Stimulated activated CD8-positive, alpha-beta memory T cell treated with anti-CD3 and anti-CD28 coated beads, Interleukin-7, amount 100 ng/mL, for 4 hours (primary cell): Measurements from ENCODE around the gene DNAH9.

Source experiments
- DNase-seq, 2 donors: peaks; one replicate each; pipeline ENCODE4 v3.0.0-alpha.2; 2020; ENCODE audit warnings: low read depth in 2 of 2

The DNAH9 gene

GRCh38 chr17:11744696-11745095 is 146.4 kb downstream of the DNAH9 start:
- no peak for DNase-seq

DNA sequence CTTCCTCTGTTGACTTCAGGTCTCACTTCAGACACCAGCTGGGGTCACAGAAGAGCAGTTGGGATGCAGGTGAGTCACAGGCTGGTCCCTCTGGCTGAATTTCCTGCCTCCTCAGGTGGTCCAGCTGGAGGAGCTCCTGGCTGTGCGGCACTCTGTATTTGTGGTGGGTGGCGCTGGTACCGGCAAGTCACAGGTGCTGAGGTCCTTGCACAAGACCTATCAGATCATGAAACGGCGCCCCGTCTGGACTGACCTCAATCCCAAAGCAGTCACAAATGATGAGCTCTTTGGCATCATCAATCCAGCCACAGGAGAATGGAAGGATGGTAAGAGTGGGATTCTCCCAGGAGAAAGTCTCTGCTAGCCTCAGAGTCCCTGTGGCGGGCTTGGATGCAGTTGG is 149.2 kb downstream of the DNAH9 start:
- no peak for DNase-seq

DNA sequence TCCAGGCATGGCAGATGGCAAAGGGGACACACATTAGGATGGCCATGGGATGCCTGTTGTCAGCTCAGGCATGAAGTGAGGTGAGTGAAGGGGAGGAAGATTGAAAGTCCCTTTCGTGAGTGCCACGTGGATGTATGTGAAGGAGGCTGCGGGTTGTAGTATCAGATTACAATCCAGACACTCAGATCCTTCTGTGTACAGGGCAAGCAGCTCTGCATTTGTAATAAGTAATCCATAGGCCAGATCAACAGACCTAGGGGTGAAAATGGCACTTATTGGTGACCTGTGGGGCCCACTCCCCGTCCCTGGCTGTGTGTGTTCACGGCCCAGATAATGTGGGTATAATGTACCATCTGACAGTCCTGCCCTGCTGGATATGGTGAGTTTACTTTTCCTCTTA is 159.5 kb downstream of the DNAH9 start:
- DNase-seq: no peak

GRCh38 chr17:11768106-11768505 is 169.8 kb downstream of the DNAH9 start:
- DNase-seq: no peak

- DNase-seq: no peak
Observed at GRCh38 chr17:11768981-11769380, 170.7 kb downstream of the DNAH9 start.

DNA sequence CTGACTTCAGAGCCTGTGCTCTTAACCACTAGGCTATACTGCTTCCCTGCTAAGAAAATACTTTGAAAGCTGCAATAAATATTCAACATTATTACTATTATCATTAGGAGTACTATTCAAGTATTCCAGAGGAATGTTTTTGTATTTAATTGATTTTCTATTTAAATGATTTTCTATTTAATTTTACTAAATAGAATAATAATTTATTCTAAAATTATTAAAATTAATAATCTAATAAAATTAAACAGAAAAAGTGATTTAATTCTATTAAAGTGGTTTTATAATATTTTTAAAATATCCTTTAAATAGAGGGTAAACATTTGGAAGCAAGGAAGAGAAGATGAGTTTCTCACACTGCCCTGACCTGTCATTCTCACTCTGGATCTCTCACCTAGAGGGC is 173.8 kb downstream of the DNAH9 start:
- no peak for DNase-seq

- no peak for DNase-seq
Observed at GRCh38 chr17:11779892-11780291, 181.6 kb downstream of the DNAH9 start.

DNA sequence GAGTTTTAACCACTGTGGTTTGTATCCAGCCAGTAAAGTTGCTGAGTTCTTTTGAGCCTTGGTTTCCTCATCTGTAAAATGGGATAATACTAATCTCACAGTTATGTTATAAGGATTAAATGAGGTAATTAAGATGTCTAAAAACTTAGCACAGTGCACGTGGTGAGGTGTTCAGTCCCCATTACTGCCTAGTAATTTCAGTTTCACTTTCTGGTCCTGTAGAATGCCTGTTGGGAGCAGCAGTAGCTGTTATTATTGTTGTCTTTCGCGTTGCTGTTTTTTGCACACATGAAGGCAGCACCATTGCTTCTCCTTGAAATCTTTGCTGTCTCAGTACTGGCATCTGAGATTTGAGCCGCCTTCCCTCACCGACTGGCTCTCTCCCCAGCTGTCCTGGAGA is 182.4 kb downstream of the DNAH9 start:
- DNase-seq: no peak

GRCh38 chr17:11786711-11787438 is 188.6 kb downstream of the DNAH9 start:
- no peak for DNase-seq

DNA sequence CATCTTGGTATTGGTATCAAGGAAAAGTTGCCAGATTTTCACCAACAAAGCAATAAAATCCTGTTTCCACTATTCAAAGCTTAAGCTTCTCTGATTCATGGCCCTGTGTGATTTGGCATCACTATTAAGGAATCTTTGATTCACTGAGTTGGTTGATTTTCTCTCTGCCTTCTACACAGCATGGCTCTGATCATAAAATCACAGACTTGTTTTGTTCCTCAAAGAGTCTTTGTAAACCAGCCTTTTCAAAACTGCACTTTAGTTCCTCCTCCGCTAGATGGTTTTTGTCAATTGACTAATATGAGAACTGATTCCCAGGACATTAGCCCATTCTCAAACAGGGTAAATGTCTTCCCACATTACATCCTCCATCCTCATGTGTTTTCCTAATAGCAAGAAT is 197.6 kb downstream of the DNAH9 start:
- no peak for DNase-seq

GRCh38 chr17:11797803-11798202 is 199.5 kb downstream of the DNAH9 start:
- DNase-seq: no peak

DNA sequence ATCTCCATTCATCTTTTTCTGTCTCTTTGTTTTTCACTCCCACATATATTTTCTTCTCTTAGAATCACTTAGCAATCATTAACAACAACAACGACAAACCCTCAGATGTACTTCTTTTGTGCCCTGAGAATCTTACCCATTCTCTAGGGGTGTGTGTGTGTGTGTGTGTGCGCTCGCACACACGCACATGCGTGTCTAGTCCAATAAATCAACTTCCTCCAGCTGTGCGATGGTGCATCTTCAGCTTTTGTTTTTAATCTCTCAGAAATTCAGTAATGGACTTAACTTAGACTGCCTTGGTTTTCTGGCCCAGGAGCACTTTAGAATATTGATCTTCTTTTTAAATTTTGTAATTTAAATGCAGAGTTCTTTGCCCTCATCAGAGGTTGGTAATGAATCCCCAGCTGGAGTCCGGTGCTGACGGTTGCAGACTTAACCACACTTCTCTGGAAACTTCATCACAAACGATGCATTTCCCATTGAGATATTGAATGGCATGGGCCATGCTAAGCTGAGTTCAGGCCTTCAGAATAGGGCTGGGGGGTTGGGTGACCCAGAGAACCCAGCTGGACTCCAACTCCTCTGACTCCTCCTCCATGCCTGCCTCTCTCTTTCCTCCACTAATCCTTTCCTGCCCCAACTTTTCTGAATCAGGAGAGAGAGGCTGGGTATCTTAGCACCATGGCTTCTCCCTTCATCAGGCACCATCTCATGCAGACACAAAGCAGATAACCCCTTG is 205.1 kb downstream of the DNAH9 start:
- DNase-seq: no peak

DNA sequence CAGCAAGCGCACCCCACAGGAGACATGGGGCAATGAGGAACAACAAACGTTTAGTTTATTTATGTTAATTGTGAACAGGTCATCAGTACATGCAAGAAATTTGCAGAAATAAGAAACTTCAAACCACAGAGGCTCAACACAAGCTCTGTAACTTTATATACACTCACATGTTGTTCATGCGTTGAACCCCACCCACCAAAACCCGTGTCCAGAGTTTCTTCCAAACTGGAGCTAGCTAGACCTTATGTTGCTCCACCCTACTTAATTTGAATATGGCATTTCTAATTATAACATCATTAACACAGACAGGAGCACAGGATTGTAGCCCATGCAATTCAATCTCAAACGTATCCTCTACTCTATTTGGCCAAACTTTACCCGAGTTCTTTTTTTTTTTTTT is 206.9 kb downstream of the DNAH9 start:
- DNase-seq: no peak

- DNase-seq: no peak
Observed at GRCh38 chr17:11805952-11806351, 207.7 kb downstream of the DNAH9 start.

GRCh38 chr17:11807606-11808005 is 209.3 kb downstream of the DNAH9 start:
- DNase-seq: no peak

- no peak for DNase-seq
Observed at GRCh38 chr17:11813278-11813677, 215.0 kb downstream of the DNAH9 start.

DNA sequence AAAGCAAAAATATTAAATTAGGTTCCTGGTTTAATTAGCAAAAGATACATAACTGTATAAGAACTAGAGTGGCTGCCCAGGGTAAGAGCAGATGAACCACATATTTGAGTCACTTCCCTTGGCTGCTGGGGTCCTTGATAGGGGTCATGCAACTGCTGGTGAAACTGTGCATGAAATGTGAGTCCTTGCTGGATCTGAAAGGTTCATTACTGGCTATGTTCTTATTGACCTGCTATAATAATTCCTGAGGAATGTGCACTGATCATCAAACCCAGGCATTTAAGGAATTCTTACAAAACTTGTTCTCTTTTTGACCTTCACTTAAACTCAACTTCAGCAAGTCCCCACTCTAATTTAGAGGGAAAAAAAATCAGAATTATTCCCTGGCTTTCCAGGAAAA is 215.6 kb downstream of the DNAH9 start:
- DNase-seq: no peak

DNA sequence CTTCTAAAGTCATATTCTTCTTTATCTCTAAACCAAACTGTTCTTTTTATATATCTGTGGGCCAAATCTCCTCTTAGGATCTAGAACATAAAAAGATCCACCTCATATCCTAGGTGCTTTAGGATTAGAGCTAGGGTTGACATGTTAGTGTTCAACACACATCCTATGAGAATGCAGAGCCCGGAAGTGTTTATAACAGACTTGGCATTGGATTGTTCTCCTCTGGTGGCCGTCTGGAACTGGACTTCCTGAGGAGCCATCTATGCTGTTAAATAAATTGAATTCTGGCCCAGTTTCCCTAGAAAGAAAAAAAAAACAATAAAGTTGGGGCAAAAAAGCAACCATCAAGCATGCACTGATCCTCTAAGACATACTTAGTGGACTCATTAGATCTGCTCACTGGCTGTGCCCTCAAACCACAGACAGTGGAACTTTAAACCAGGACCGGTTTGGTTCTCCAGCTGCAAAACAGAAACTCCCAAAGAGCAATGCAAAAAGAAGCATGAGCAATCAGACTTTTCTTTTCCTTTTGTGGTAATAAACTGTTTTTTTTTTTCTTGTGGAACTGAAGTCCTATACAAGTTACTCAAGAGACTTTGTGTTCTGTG is 216.5 kb downstream of the DNAH9 start:
- no peak for DNase-seq

- no peak for DNase-seq
Observed at GRCh38 chr17:11816409-11816808, 218.1 kb downstream of the DNAH9 start.

DNA sequence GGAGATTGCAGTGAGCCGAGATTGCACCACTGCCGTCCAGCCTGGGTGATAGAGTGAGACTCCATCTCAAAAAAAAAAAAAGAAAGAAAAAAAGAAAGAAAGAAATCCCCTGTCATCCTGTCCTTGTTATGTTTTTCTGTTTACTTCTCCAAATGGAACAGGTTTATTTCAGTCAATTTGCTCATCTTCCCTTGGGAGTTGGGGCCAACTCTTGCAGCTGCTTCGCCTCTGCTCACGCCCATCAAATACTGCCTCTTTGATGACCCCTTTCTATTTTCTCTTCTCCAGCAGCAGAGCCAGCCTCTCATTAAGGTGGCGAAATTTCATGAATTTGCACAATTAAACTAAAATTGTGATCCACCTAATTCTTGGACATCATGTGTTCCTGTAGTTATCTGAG is 225.6 kb downstream of the DNAH9 start:
- DNase-seq: no peak

DNA sequence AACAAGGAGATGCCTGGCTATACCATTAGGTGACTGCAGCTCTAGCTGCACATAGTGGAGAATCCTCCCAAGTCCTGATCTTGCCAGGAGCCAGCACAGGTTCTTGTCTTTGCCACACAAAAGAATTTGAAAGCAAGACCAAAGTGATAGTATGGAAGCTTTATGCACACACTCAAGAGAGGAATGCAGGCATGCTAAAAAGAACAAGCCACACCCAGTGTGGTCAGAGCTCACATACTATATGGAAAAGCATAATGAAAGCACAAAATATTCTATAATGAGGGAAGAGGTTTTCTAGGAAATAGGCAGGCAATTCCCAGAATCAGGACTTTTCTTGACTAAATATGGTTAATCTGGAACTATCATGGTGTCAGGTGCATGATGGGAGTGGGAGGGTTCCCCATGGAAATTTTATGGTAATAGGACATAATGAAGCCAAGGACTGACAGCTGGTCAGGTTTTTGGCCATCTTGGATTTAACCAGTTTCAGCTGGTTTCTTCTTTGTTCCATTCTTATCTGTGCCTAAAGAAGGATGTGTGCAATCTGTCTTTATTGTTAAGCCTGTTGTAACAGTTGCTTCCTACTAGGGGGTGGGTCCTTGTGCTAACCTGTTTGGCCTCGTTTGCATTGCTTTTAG is 227.4 kb downstream of the DNAH9 start:
- DNase-seq: no peak

DNA sequence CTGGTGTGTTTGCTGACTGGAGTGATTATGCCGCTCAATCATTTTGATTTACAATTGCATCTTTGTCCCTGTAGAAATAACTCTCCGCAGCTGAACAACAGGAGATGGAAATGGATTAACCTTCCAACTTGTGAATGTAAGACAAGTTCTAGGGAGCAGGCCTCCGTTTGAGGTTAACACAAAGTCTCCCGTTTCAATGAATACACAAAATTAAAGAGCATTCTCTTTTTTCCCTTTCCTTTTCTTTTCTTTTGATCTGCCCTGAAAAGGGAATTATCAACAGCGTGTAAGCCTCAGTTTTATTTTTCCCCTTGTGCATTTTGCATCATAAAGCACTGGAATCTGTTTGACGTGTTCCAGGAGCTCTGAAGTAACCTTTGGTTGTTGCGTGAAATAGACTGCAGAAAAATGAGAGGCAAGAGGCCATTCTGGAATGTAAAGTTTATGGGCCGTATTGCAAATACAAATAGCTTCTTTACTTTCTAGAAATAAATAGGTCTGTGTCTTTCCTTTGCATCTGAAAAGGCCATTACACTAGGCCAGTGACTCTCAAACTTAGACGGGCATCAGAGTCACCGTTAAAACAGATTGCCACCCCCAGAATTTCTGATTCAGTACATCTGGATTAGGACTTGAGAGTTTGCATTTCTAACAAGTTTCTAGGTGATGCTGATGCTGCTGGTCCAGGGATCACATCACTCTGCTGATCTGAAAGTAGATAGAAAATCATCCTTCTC is 234.3 kb downstream of the DNAH9 start:
- no peak for DNase-seq
